ENCODE data around the gene LIX1. TPM values are rescaled to one million over a fixed set of nuclear protein-coding genes. Genes with fewer than 3 reads are reported as not detected.

The LIX1 gene
- total and polyA plus RNA-seq, 5 donors, result 0.18 to 0.50 (median 0.36) TPM

DNA sequence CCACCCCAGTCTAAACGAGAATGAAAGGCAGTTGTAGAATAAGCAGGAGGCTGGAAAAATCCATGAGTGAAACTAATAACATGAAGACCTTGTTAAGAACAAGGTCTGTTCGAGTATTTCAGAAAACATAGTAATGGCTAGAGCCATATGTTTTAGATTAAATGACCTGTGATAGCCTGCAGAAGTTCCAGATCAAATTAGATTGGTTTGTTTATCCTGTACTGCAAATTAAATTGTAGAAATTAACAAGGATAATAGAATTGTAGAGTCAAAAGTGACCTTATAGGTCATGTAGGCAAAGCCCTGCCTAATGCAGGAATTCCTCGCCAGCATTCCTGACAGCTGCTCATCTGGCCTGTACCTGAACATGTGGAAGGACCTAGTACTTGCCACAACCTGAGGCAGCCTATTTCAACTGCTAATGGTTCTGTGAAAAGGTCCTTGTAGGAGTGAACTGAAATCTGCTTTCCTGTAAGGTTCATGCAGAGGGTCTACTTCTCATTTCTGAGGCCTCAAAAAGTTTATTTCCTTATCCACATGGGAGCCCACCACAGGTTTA is 17.2 kb downstream of the LIX1 start:
- H3K27ac ChIP-seq (ENCODE audit: low read length), result no peak overlapping the region
- H3K27me3 ChIP-seq (ENCODE audit: control insufficient read depth, insufficient read depth), result no peaks in the 10 kb centered on the region
- DNase-seq (no peak), ATAC-seq (no peak)
- H3K4me1 ChIP-seq (ENCODE audit: control insufficient read depth, insufficient read depth, low read length), result no peaks in the 10 kb centered on the region
- intact Hi-C loops (cut with DNase I), result no loop called here
- 78% methylated on average over 3 of the region's 3 CpGs for WGBS
- no peaks in the 10 kb centered on the region for H3K9me3 ChIP-seq (ENCODE audit: control insufficient read depth, low read length)
- H3K4me3 ChIP-seq (ENCODE audit: low read length), result no peak overlapping the region

GRCh38 chr5:97124335-97124734 is 18.1 kb downstream of the LIX1 start:
- H3K4me3 ChIP-seq (ENCODE audit: low read length), result no peak overlapping the region
- intact Hi-C loops (cut with DNase I), result no loop called here
- WGBS, result 67% methylated on average over 2 of the region's 2 CpGs
- ATAC-seq (no peak), DNase-seq (no peak)
- no peaks in the 10 kb centered on the region for H3K27me3 ChIP-seq (ENCODE audit: control insufficient read depth, insufficient read depth)
- no peak overlapping the region for H3K27ac ChIP-seq (ENCODE audit: low read length)
- no peaks in the 10 kb centered on the region for H3K9me3 ChIP-seq (ENCODE audit: control insufficient read depth, low read length)
- no peaks in the 10 kb centered on the region for H3K4me1 ChIP-seq (ENCODE audit: control insufficient read depth, insufficient read depth, low read length)

DNA sequence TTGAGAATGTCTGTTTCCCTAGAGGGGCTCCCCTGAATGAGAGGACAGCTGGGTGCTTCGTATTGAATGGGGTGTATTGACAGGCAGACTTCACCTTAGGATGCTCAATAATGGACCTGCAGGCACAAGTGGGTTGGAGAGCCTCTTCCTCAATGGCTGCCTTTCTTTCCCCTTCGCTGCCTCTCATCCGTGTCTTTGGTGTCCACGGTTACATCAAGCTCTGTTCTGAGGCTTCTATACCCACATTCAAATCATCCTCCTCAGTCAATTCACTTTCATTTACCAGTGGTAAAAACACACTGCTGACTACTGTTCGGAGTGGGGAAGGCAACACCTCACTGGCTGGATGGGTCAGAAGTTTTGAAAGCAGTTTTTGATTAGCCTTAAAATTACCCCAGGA is 20.6 kb downstream of the LIX1 start:
- intact Hi-C loops (cut with DNase I), result no loop called here

GRCh38 chr5:97120195-97120594 is 22.2 kb downstream of the LIX1 start:
- Histone ChIP-seq H3K9me3 (ENCODE audit: control insufficient read depth, low read length) (no peaks in the 10 kb centered on the region), H3K4me1 (ENCODE audit: control insufficient read depth, insufficient read depth, low read length) (no peaks in the 10 kb centered on the region), H3K27me3 (ENCODE audit: control insufficient read depth, insufficient read depth) (no peaks in the 10 kb centered on the region), H3K27ac (ENCODE audit: low read length) (no peak overlapping the region), H3K4me3 (ENCODE audit: low read length) (no peak overlapping the region)
- intact Hi-C loops (cut with DNase I), result no loop called here
- DNase-seq (no peak), ATAC-seq (no peak)
- WGBS, result 79% methylated on average over 2 of the region's 2 CpGs

More for the DNA sequence above, 20.6 kb downstream of the LIX1 start:
- Histone ChIP-seq H3K4me1 (ENCODE audit: control insufficient read depth, insufficient read depth, low read length) (no peaks in the 10 kb centered on the region), H3K9me3 (ENCODE audit: control insufficient read depth, low read length) (no peaks in the 10 kb centered on the region), H3K4me3 (ENCODE audit: low read length) (no peak overlapping the region), H3K27ac (ENCODE audit: low read length) (no peak overlapping the region), H3K27me3 (ENCODE audit: control insufficient read depth, insufficient read depth) (no peaks in the 10 kb centered on the region)
- DNase-seq, result no peak
- 92% methylated on average over 5 of the region's 5 CpGs for WGBS
- ATAC-seq, result no peak

GRCh38 chr5:97119007-97119390 is 23.4 kb downstream of the LIX1 start:
- Histone ChIP-seq H3K9me3 (ENCODE audit: control insufficient read depth, low read length) (no peaks in the 10 kb centered on the region), H3K27ac (ENCODE audit: low read length) (no peak overlapping the region), H3K4me1 (ENCODE audit: control insufficient read depth, insufficient read depth, low read length) (no peaks in the 10 kb centered on the region), H3K4me3 (ENCODE audit: low read length) (no peak overlapping the region), H3K27me3 (ENCODE audit: control insufficient read depth, insufficient read depth) (no peaks in the 10 kb centered on the region)
- WGBS, result 85% methylated on average over 2 of the region's 2 CpGs
- intact Hi-C loops (cut with DNase I), result no loop called here
- ATAC-seq, result no peak
- no peak for DNase-seq

DNA sequence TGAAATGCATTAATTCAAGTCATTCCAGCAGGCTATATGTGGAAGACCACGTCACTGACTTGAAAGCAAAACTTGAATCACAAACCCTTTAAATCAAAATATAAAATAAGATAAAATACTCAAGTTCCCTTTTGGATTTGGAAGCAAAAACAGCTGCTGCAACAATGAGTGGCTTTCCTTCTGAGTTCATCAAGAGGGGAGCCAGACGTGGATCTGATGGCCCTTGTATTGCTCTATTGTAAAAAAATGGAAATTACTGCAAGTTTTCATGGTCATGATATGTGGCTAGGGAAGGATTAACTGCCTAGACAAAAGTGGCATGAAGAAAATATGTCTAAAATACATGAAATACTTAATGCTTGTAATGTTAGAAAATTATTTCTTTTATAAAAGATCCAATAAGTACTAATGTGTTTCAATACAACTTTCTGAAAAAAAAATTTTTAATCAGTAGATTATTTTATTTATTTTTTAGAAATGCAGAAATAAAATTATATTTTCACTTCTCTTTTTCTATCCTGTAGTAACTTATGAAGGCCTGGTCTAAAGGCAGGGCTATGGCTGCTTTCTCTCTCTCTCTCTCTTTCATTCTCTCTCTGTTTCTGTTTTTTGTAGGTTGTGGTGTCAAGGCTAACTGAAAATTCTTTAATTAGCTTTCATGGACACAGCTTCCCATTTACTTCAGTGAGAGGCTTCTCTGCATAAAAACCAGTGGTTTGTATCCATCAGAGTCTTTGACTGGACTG is 24.0 kb downstream of the LIX1 start:
- intact Hi-C loops (cut with DNase I), result no loop called here
- 57% methylated on average over 2 of the region's 2 CpGs for WGBS

DNA sequence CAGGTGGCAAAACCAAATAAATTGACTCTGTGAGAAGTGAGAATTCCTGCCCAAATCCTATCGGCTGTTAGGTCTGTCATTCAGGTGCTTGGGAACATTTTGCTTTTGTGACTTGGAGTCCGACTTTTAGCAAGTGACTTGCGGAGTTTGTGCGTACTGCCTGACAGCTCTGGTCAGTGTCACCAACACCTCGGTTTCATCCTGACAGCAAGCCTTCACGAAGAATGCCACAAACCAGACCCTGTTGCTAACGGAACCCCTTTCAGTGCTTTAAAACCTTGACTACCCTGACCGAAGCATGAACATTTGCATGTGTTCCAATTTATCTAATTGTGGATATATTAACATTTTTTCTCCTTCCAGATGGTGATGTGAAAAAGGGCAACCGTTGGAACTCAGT is 26.5 kb downstream of the LIX1 start:
- intact Hi-C loops (cut with DNase I), result no loop called here
- ATAC-seq (peak; percentile 67 to 77), DNase-seq (peak; percentile 63 to 71 (median 66))
- Histone ChIP-seq H3K9me3 (ENCODE audit: control insufficient read depth, low read length) (no peaks in the 10 kb centered on the region), H3K4me1 (ENCODE audit: control insufficient read depth, insufficient read depth, low read length) (no peaks in the 10 kb centered on the region), H3K27ac (ENCODE audit: low read length) (no peak overlapping the region), H3K4me3 (ENCODE audit: low read length) (no peak overlapping the region), H3K27me3 (ENCODE audit: control insufficient read depth, insufficient read depth) (no peaks in the 10 kb centered on the region)
- 46% methylated on average over 9 of the region's 9 CpGs for WGBS

More for the DNA sequence above, 24.0 kb downstream of the LIX1 start:
- H3K4me1 ChIP-seq (ENCODE audit: control insufficient read depth, insufficient read depth, low read length), result no peaks in the 10 kb centered on the region
- ATAC-seq (no peak), DNase-seq (no peak)
- H3K9me3 ChIP-seq (ENCODE audit: control insufficient read depth, low read length), result no peaks in the 10 kb centered on the region
- H3K27me3 ChIP-seq (ENCODE audit: control insufficient read depth, insufficient read depth), result no peaks in the 10 kb centered on the region
- H3K4me3 ChIP-seq (ENCODE audit: low read length), result no peak overlapping the region
- H3K27ac ChIP-seq (ENCODE audit: low read length), result no peak overlapping the region

GRCh38 chr5:97112230-97112629 is 30.2 kb downstream of the LIX1 start:
- WGBS, result 77% methylated on average over 6 of the region's 6 CpGs
- no peak overlapping the region for H3K27ac ChIP-seq (ENCODE audit: low read length)
- no peaks in the 10 kb centered on the region for H3K9me3 ChIP-seq (ENCODE audit: control insufficient read depth, low read length)
- intact Hi-C loops (cut with DNase I), result no loop called here
- H3K4me1 ChIP-seq (ENCODE audit: control insufficient read depth, insufficient read depth, low read length), result no peaks in the 10 kb centered on the region
- ATAC-seq, result no peak
- no peaks in the 10 kb centered on the region for H3K27me3 ChIP-seq (ENCODE audit: control insufficient read depth, insufficient read depth)
- no peak overlapping the region for H3K4me3 ChIP-seq (ENCODE audit: low read length)
- no peak for DNase-seq

DNA sequence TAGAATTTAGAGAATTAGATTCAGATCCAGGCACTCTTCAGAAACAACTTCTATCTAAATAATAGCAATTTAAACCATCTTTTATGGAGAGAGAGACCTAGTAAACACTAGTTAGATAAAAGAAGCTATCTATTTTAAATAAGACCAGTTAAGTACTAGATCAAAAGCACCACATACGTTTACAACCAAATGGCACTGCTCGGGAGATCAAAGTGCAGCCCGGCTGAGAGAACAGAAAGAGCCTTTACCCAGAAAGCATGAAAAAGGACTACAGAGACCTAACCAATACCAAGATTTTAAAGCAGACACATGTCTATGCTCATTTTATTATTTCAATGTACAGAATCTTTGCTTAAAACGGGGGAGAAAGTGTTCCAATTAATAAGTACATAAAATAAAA is 30.8 kb downstream of the LIX1 start:
- ATAC-seq, result no peak

DNA sequence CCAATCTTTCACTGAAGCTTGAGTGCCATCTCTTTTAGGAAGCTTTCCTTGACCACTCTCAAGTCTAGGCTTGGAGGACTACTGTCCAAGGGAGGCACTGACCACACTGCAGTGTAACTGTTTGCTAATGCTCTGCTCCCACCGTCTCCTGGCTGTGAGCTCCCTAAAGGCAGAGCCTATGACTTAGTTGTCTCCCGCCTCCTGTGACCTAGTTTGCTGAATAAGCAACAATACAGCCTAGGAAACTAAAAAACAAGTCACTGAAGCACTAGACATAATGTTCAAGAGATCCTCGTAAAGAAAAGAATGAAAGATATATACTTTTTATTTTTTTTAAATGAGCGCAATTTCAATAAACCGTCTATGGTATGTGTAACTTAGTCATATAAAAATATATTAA is 31.4 kb downstream of the LIX1 start:
- ATAC-seq, result no peak
- H3K27ac ChIP-seq (ENCODE audit: low read length), result no peak overlapping the region
- H3K9me3 ChIP-seq (ENCODE audit: control insufficient read depth, low read length), result no peaks in the 10 kb centered on the region
- H3K27me3 ChIP-seq (ENCODE audit: control insufficient read depth, insufficient read depth), result no peaks in the 10 kb centered on the region
- 90% methylated on average over 5 of the region's 5 CpGs for WGBS
- no peak overlapping the region for H3K4me3 ChIP-seq (ENCODE audit: low read length)
- H3K4me1 ChIP-seq (ENCODE audit: control insufficient read depth, insufficient read depth, low read length), result no peaks in the 10 kb centered on the region
- intact Hi-C loops (cut with DNase I), result no loop called here
- DNase-seq, result no peak

More for the DNA sequence above, 30.8 kb downstream of the LIX1 start:
- 66% methylated on average over 4 of the region's 4 CpGs for WGBS
- intact Hi-C loops (cut with DNase I), result no loop called here
- H3K4me3 ChIP-seq (ENCODE audit: low read length), result no peak overlapping the region
- H3K27me3 ChIP-seq (ENCODE audit: control insufficient read depth, insufficient read depth), result no peaks in the 10 kb centered on the region
- H3K9me3 ChIP-seq (ENCODE audit: control insufficient read depth, low read length), result no peaks in the 10 kb centered on the region
- no peaks in the 10 kb centered on the region for H3K4me1 ChIP-seq (ENCODE audit: control insufficient read depth, insufficient read depth, low read length)
- no peak overlapping the region for H3K27ac ChIP-seq (ENCODE audit: low read length)
- DNase-seq, result no peak

DNA sequence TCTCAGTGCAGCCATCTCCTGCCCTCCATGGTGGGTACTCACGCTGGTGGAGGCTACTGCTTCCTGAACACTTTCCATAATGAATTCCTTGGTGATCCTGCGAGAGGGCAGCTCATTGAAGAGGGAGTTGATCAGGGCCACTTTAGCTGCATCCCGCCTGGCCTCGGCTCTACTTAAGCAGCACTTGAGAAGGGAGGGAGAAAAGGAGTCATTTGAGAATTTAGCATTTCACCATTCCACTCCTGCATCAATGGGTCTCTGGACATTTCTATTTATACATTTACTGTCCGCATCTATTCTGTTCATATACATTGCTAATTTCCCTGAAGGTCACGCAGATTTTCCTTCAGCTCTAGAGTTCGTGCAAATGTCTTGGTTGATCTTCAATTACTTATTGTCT is 35.1 kb downstream of the LIX1 start:
- Histone ChIP-seq H3K4me3 (ENCODE audit: low read length) (no peak overlapping the region), H3K9me3 (ENCODE audit: control insufficient read depth, low read length) (no peaks in the 10 kb centered on the region), H3K4me1 (ENCODE audit: control insufficient read depth, insufficient read depth, low read length) (no peaks in the 10 kb centered on the region), H3K27me3 (ENCODE audit: control insufficient read depth, insufficient read depth) (no peaks in the 10 kb centered on the region), H3K27ac (ENCODE audit: low read length) (no peak overlapping the region)
- DNase-seq, result no peak
- intact Hi-C loops (cut with DNase I), result no loop called here
- 96% methylated on average over 7 of the region's 7 CpGs for WGBS
- ATAC-seq, result no peak

- intact Hi-C loops (cut with DNase I), result no loop called here
- ATAC-seq, result no peak
- no peak overlapping the region for H3K4me3 ChIP-seq (ENCODE audit: low read length)
- no peaks in the 10 kb centered on the region for H3K4me1 ChIP-seq (ENCODE audit: control insufficient read depth, insufficient read depth, low read length)
- no peaks in the 10 kb centered on the region for H3K27me3 ChIP-seq (ENCODE audit: control insufficient read depth, insufficient read depth)
- 65% methylated on average over 2 of the region's 2 CpGs for WGBS
- no peak for DNase-seq
- no peaks in the 10 kb centered on the region for H3K9me3 ChIP-seq (ENCODE audit: control insufficient read depth, low read length)
- no peak overlapping the region for H3K27ac ChIP-seq (ENCODE audit: low read length)
Measured at GRCh38 chr5:97106216-97106581, 36.2 kb downstream of the LIX1 start.
